CD1c-positive myeloid dendritic cell (primary cell): ENCODE results near the gene DMD.
"Not testable (repeated sequence)": the region's sequence is repeated elsewhere in the genome, so short reads cannot be mapped to it uniquely, and the experiment has no call there.

Experiments used
- DNase-seq: peaks from one replicate; pipeline ENCODE4 v3.0.0-alpha.2; 2016; ENCODE audit errors: extremely low spot score

DMD gene

GRCh38 chrX:32280921-32281320 lies 930.4 kb downstream of the DMD start:
- DNase-seq, result no peak

DNA sequence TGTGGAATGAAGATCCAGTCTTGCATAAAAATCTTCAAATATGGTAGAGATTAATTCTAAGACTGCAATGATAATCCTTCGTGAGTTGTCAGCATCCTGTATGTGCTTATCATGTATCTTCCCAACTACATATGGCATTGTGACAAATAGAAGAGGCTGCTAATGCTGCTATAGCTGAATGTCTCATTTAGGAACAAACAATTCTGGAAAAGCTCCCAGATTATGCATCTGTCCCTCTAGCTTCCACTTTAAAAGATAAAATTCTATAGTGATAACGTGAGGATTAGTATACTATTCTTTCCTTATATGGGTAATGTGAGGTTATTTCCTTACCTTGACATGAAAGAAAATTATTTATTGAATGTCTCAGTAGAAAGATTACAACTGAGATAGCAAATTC lies 930.9 kb downstream of the DMD start:
- no peak for DNase-seq

GRCh38 chrX:32276153-32276552 lies 935.2 kb downstream of the DMD start:
- DNase-seq, result no peak

GRCh38 chrX:32269866-32270265 lies 941.5 kb downstream of the DMD start:
- DNase-seq, result no peak

DNA sequence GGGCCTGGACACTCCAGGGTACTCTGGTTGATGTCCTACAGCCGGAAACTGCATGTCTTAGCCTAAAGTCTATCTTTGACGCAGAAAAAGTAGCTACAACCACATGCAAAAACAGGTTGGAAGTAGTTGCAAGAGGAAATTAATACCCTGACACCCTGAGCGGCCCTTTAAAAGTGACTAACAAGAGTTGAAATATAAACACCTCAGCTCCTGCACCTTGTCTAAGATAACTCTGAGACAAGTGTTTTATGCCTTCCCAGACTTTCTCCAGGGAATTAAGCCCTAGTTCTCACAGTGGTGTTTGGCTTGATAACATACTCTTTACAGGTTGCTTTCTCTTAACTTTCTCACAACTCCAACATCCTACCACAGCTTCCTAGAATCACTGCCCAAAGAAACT lies 943.1 kb downstream of the DMD start:
- DNase-seq, result no peak

DNA sequence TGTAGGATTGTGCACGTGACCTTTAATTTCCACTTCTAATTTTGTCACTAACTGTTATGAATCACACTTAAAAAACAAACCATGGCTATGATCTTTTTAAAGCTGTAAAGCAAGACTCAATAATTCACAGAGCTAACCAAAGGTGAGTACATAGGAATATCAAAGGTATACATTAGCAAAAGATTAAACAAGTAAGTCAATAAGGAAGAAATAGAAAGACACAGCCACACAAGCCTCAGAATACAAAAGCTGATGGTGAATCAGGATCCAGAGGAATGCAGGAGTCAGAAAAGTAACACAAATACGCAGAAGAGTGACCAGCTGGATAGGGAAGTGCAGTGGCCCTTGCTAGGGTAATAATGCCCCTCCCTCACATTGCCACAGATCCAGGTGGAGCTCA lies 943.6 kb downstream of the DMD start:
- no peak for DNase-seq

- DNase-seq, result not testable (repeated sequence)
Observed at GRCh38 chrX:32246675-32247074, 964.7 kb downstream of the DMD start.

GRCh38 chrX:32195611-32196010 lies 1015.7 kb downstream of the DMD start:
- DNase-seq, result no peak

GRCh38 chrX:32191316-32191715 lies 1020.0 kb downstream of the DMD start:
- DNase-seq, result no peak

DNA sequence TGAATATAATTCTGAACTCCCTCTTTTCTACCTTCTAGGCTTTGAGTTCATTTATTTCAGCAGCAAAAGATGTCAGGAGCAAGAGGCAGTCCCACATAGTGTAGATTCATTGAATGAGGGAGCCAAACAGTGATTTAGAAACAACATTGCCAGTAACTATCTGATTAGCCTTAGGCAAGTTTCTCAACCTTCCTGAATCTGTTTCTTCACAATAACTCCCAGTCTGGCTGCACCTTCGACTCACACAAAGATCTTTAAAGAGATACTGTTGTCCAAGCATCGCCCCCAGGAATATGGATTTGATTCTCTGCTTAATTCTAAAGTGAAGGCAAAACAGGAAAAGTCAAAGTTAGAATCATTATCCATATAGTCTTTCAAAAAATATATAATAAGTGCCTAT lies 1026.2 kb downstream of the DMD start:
- DNase-seq, result no peak

- no peak for DNase-seq
Observed at GRCh38 chrX:32183066-32183465, 1028.3 kb downstream of the DMD start.

DNA sequence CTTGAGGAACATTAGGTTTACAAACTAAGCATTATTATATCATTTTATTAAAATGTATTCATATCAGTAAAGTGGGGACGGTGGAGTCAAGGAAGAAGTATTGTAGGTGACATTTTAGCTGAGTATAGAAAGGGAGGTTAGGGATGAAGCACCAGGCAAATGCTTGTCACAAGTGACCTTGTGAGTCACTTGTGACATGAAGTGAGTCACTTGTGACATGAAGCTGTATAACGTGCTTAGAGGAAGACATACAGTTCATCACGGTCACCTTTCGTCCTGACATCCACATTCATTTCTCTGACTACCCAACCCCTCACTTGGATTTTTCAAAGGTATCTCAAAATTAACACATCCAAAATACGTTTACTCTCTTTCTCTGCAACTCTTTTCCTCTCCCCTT lies 1034.8 kb downstream of the DMD start:
- DNase-seq, result no peak

DNA sequence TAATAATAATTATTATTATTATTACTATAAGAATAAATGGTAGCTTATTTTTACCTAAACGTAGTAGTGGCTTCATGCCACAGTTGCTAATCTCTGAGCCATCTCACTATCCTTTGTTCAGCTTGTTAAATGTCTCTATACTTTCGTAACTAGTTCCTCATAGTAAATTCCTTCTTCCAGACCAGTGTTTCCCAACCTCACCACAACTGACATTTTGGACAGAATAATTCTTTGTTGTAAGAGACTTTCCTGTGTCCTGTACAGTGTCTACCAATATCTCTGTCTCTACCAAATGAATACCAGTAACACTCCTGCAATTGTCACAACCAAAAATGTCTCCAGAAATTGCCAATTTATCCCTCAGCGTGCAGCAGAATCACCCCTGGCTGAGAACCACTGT lies 1040.9 kb downstream of the DMD start:
- DNase-seq, result no peak

- no peak for DNase-seq
Observed at GRCh38 chrX:32155044-32155638, 1056.2 kb downstream of the DMD start.

DNA sequence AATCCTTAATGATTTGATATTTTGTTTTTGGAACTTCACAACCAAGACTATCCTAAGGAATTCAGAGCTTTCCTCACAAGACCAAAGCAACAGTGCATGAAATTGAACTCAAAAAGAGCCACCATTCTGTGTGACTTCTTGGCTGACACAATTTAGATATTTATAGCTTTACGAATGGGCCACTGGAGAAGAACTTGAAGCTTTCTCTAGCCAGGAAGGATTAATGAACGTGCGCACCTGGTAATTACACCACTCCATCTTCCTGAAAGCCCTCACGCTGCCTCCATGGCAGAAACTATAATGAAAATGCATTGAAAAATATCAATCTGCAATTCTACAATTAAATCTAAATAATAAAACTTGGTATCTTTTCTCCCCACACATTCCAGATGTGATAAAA lies 1057.8 kb downstream of the DMD start:
- DNase-seq, result no peak

DNA sequence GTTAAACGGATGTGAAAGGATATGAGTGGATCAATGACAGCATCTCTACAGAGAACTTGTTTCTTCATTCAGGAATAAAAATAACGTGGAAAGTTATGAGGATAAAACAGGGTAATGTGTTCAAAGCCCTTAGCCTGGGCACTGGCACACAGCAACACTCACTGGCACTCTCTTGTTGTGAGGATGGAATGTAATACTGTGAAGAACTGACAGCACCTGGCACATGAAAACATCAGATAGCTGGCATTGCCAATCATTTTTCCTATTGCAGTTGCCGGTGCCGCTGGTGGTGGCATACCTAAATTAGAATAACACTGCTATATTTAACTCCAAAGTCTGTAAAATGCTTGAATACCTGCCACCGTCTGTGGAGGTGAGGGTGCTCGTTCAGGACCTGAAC lies 1061.2 kb downstream of the DMD start:
- no peak for DNase-seq

DNA sequence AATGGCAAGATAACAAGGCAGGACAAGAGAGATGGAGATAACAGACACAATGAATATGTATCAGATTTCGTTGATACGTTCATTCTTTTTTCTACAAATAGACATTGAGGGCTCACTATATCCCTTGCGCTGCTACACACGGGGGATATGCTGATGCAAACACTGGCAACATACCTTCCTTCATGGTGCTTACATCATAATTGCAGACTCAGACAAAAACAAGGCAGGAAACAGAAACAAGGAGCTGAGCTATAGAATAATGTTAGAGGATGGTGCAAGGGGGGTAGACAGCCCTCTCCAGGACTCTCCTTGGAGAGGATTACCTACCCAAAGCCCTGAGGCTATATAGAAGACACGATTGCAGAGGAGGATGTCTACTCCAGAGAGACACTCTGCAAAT lies 1069.5 kb downstream of the DMD start:
- DNase-seq, result no peak

- no peak for DNase-seq
Observed at GRCh38 chrX:32139476-32139875, 1071.9 kb downstream of the DMD start.

- no peak for DNase-seq
Observed at GRCh38 chrX:32137525-32137924, 1073.8 kb downstream of the DMD start.

DNA sequence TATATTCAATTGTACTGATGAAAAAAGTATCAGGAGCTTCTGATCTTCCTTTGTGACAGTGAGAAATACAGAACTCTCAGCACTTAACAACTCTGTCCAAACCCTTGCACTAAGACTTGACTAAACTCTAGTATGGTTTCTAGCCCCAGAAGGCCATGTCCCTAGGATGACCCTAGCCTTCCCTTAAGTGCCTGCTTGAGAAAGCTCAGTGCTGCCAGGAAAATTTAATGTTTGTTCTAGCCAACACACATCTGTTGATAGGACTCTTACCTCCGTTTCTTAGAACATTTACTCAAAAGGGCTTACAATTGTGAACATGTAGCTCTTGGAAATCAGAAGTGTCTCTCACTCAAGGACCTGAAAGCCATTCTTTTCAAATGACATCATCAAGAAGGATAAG lies 1084.4 kb downstream of the DMD start:
- no peak for DNase-seq

DNA sequence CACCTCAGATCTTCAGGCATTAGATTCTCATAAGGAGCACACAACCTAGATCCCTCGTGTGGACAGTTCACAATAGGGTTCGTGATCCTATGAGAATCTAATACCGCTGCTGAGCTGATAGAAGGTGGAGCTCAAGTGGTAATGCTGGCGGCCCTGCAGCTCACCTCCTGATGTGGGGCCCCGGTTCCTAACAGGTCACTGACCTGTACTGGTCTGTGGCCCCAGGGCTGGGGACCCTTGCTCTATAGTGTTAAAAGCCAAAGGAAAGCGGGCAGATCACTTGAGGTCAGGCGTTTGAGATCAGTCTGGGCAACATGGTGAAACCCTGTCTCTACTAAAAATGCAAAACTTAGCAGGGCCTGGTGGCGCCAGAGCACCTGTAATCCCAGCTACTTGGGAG lies 1092.5 kb downstream of the DMD start:
- DNase-seq, result no peak

- DNase-seq, result no peak
Observed at GRCh38 chrX:32116047-32116446, 1095.3 kb downstream of the DMD start.

DNA sequence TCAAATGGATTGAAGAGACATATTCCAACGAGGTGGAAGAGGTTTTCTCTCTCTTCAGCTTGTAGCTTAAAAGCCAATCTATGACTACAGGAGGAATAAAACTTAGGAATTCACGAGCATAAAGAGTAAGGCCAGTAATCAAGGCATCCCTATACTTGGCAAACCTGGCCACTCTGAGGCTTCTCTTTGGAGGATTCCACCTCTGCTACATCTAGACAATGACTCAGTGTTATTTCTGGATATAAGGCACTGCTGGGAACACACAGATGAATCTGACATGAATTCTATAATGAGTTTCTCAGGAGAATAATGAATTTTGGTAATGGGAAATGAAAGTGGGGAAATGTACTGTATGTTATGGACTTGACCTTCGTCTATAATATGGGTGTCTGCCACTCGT lies 1123.7 kb downstream of the DMD start:
- DNase-seq, result no peak

DNA sequence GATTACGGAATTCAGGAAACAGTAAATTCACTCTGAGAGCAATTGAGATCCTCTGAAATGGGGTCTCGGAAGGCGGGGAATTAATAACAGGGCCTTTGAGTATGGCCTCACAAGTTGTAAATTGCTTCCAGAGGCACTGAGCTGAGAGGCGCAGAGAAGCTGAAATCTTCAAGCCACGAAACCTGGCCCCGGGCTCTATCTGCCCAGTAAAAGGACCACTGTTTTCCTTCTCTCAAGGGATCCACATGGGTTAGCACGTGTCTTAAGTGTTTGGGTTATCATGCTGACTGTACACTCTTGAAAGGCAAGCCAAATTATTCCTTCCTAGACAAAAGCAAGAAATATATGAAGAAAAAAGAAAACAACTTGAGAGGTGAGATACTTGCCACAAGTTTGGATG lies 1126.6 kb downstream of the DMD start:
- no peak for DNase-seq

DNA sequence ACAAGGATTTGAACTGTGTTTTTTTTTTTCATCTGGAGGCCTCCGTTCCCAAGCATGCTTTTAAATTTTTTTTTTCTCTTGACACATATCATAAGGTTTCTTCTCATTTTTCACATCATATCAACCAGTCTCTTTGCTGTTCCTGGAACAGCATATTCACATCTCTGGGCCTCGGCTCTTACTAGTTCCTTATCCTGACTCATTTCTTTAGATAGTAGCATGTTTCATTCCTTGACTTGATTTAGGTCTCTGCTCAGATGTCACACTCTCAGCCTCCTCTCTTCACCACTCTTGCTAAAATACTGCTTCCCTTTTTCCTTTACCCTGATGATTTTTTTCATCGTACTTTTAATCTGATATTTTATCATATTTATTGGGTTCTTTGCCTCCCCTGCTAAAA lies 1163.1 kb downstream of the DMD start:
- no peak for DNase-seq
